ENCODE results near the gene CFAP299. TPM values are rescaled to one million over a fixed set of nuclear protein-coding genes. Genes with fewer than 3 reads are reported as not detected.

CFAP299 gene
- total RNA-seq, 1 donor from 2014 or later, result not detected

GRCh38 chr4:80540349-80540748 lies 204.8 kb downstream of the CFAP299 start:
- intact Hi-C loops (cut with micrococcal nuclease), result no loop called here
- no peak overlapping the region for H3K27ac ChIP-seq (replicated peaks)
- H3K27me3 ChIP-seq (ENCODE audit: low read depth), result no peaks in the 10 kb centered on the region
- no peaks in the 10 kb centered on the region for H3K9me3 ChIP-seq (replicated peaks)
- TF ChIP-seq CTCF (IDR thresholded peaks at IDR 0.05; ENCODE audit: borderline replicate concordance), result no peak
- H3K4me1 ChIP-seq, result no peaks in the 10 kb centered on the region
- no peak overlapping the region for H3K4me3 ChIP-seq
- no peak for DNase-seq
- H3K36me3 ChIP-seq, result no peaks in the 10 kb centered on the region

- no peak for DNase-seq
- no peak for TF ChIP-seq CTCF (IDR thresholded peaks at IDR 0.05; ENCODE audit: borderline replicate concordance)
- Histone ChIP-seq H3K4me3 (no peak overlapping the region), H3K27me3 (ENCODE audit: low read depth) (no peaks in the 10 kb centered on the region), H3K36me3 (no peaks in the 10 kb centered on the region), H3K27ac (replicated peaks) (no peak overlapping the region), H3K9me3 (replicated peaks) (no peaks in the 10 kb centered on the region), H3K4me1 (no peaks in the 10 kb centered on the region)
- intact Hi-C loops (cut with micrococcal nuclease), result no loop called here
Measured at GRCh38 chr4:80540785-80541469, 205.4 kb downstream of the CFAP299 start.

- no peaks in the 10 kb centered on the region for H3K27me3 ChIP-seq (ENCODE audit: low read depth)
- H3K4me1 ChIP-seq, result no peaks in the 10 kb centered on the region
- H3K9me3 ChIP-seq (replicated peaks), result no peaks in the 10 kb centered on the region
- DNase-seq, result no peak
- H3K27ac ChIP-seq (replicated peaks), result no peak overlapping the region
- no peak overlapping the region for H3K4me3 ChIP-seq
- intact Hi-C loops (cut with micrococcal nuclease), result no loop called here
- TF ChIP-seq CTCF (IDR thresholded peaks at IDR 0.05; ENCODE audit: borderline replicate concordance), result no peak
- H3K36me3 ChIP-seq, result no peaks in the 10 kb centered on the region
Measured at GRCh38 chr4:80542747-80543146, 207.2 kb downstream of the CFAP299 start.

GRCh38 chr4:80560337-80560736 lies 224.8 kb downstream of the CFAP299 start:
- intact Hi-C loops (cut with micrococcal nuclease), result no loop called here
- Histone ChIP-seq H3K9me3 (replicated peaks) (peaks cover 18% of the 10 kb centered on the region), H3K36me3 (no peaks in the 10 kb centered on the region), H3K4me3 (no peak overlapping the region), H3K27me3 (ENCODE audit: low read depth) (no peaks in the 10 kb centered on the region), H3K4me1 (no peaks in the 10 kb centered on the region), H3K27ac (replicated peaks) (no peak overlapping the region)
- no peak for TF ChIP-seq CTCF (IDR thresholded peaks at IDR 0.05; ENCODE audit: borderline replicate concordance)
- no peak for DNase-seq

- Histone ChIP-seq H3K36me3 (no peaks in the 10 kb centered on the region), H3K27ac (replicated peaks) (no peak overlapping the region), H3K4me3 (no peak overlapping the region), H3K4me1 (no peaks in the 10 kb centered on the region), H3K27me3 (ENCODE audit: low read depth) (no peaks in the 10 kb centered on the region), H3K9me3 (replicated peaks) (peaks cover 14% of the 10 kb centered on the region)
- no peak for TF ChIP-seq CTCF (IDR thresholded peaks at IDR 0.05; ENCODE audit: borderline replicate concordance)
- DNase-seq, result no peak
- intact Hi-C loops (cut with micrococcal nuclease), result no loop called here
Measured at GRCh38 chr4:80566203-80566872, 230.8 kb downstream of the CFAP299 start.
